ENCODE results near the gene RIMS4. TPM values are rescaled to one million over a fixed set of nuclear protein-coding genes. Genes with fewer than 3 reads are reported as not detected.

The RIMS4 gene
- total RNA-seq, 4 donors from 2014 or later, result 1.2 to 2.6 (median 1.9) TPM

DNA sequence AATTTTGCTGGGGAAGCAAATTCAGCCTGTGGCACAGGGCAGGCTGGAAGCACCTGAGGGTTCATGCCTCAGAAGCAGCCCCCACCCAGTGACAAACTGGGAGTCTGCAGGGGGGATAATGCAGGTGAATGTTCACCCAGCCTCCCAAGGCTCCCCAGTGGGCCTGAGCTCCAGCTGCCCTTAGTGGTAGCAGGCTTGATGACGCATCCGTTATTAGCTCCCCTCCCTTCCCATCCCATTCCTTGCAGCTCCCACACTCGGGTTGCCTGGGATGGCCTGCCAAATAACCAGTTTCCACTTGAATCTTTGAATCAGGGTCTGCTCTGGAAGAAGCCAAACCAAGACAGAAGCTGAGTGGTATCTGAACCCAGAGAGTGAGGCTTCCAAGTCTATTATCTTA is 48.9 kb downstream of the RIMS4 start:
- intact Hi-C loops (cut with DNase I), result no loop called here
- H3K4me1 ChIP-seq, result peaks cover 5 to 18% (median 12%) of the 10 kb centered on the region in 4 donors
- TF ChIP-seq POLR2A (IDR thresholded peaks at IDR 0.05; ENCODE audit: low read depth) (no peak), EP300 (IDR thresholded peaks at IDR 0.05) (no peak), POLR2AphosphoS5 (IDR thresholded peaks at IDR 0.05) (no peak)
- TF ChIP-seq, protein P1, sequence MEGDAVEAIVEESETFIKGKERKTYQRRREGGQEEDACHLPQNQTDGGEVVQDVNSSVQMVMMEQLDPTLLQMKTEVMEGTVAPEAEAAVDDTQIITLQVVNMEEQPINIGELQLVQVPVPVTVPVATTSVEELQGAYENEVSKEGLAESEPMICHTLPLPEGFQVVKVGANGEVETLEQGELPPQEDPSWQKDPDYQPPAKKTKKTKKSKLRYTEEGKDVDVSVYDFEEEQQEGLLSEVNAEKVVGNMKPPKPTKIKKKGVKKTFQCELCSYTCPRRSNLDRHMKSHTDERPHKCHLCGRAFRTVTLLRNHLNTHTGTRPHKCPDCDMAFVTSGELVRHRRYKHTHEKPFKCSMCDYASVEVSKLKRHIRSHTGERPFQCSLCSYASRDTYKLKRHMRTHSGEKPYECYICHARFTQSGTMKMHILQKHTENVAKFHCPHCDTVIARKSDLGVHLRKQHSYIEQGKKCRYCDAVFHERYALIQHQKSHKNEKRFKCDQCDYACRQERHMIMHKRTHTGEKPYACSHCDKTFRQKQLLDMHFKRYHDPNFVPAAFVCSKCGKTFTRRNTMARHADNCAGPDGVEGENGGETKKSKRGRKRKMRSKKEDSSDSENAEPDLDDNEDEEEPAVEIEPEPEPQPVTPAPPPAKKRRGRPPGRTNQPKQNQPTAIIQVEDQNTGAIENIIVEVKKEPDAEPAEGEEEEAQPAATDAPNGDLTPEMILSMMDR (IDR thresholded peaks at IDR 0.05), result no peak
- 0% methylated on average over 2 of the region's 3 CpGs for WGBS
- peak overlapping the region in 2 of 4 donors; percentile 58 to 71 for H3K27ac ChIP-seq (replicated peaks in 1 of 4)
- H3K27me3 ChIP-seq, result peaks cover 0 to 5% (median 0%) of the 10 kb centered on the region in 4 donors
- H3K9me3 ChIP-seq, result no peaks in the 10 kb centered on the region
- no peak overlapping the region for H3K4me3 ChIP-seq
- DNase-seq (ENCODE audit: extremely low spot score), result no peak
- no peaks in the 10 kb centered on the region for H3K36me3 ChIP-seq

DNA sequence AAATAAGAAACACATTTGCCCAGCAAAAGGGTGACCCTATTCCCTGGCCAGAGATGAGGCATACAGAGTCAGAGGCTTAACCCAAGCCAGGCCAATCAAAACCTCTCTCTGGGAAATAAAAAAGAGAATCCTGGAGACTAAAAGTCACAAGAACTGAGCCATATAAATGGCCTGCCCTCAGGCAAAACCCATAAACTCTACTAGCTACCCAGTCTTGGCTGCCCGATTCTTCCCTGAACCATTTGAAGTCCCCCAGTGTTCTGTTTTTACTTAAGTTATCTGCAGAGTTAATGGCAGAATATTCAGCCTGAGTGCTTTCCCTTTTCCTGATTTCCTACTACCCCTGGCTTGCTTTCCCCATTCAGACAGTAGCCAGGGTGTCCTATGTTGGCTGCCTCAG is 50.8 kb downstream of the RIMS4 start:
- TF ChIP-seq POLR2A (IDR thresholded peaks at IDR 0.05; ENCODE audit: low read depth) (no peak), EP300 (IDR thresholded peaks at IDR 0.05) (no peak)
- DNase-seq (ENCODE audit: extremely low spot score), result no peak
- 89% methylated on average over 1 of the region's 1 CpG for WGBS
- intact Hi-C loops (cut with DNase I), result no loop called here
- Histone ChIP-seq H3K9me3 (no peaks in the 10 kb centered on the region), H3K27ac (replicated peaks in 1 of 4) (no peak overlapping the region), H3K4me1 (peaks cover 5 to 18% (median 12%) of the 10 kb centered on the region in 4 donors), H3K4me3 (no peak overlapping the region), H3K27me3 (peaks cover 0 to 12% (median 0%) of the 10 kb centered on the region in 4 donors), H3K36me3 (no peaks in the 10 kb centered on the region)

DNA sequence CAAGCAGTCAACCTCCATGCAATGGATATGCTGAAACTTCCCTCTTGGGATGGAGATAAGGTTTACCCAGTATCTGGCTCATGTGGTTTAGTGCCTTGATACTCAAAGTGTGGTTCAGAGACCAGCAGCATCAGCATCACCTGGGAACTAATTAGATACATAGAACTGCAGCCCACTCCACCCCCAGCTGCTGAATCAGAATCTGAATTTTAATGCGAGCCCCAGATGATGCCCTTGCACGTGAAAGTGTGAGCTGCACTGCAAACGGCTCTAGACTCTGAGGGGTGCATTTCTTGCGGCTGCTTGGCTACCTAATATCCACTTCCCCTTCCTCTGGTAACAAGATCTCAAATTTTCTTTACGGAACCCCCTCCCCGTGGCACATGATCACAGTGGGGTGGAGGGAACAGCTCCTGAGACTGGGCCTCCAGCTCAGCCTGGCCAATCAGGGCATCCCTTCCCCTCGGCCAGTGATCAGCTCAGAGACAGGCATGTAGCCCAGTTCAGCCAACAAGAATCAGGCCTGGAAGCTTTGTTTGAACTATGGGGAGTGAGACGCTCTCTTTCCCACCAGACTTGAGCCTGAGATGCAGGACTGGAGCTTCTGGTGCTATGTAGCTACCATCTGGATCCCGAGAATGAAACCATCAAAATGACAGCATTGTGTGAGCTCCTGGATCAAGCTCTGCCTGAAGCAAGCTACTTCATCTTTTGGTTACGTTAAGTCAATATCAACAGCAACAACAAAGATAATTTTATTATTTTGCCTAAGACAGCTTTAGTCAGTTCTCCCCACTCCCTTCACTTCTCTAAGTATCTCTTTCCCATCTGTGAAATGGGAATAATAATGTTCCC is 51.9 kb downstream of the RIMS4 start:
- no peaks in the 10 kb centered on the region for H3K9me3 ChIP-seq
- H3K4me1 ChIP-seq, result peaks cover 5 to 18% (median 12%) of the 10 kb centered on the region in 4 donors
- H3K4me3 ChIP-seq, result no peak overlapping the region
- TF ChIP-seq POLR2A (IDR thresholded peaks at IDR 0.05; ENCODE audit: low read depth) (no peak), POLR2AphosphoS5 (IDR thresholded peaks at IDR 0.05) (no peak), EP300 (IDR thresholded peaks at IDR 0.05) (no peak)
- TF ChIP-seq, protein P1 (IDR thresholded peaks at IDR 0.05), result no peak
- WGBS, result 62% methylated on average over 10 of the region's 10 CpGs
- H3K36me3 ChIP-seq, result no peaks in the 10 kb centered on the region
- peaks cover 0 to 21% (median 0%) of the 10 kb centered on the region in 4 donors for H3K27me3 ChIP-seq
- intact Hi-C loops (cut with DNase I), result no loop called here
- DNase-seq (ENCODE audit: extremely low spot score), result no peak
- H3K27ac ChIP-seq (replicated peaks in 1 of 4), result no peak overlapping the region

DNA sequence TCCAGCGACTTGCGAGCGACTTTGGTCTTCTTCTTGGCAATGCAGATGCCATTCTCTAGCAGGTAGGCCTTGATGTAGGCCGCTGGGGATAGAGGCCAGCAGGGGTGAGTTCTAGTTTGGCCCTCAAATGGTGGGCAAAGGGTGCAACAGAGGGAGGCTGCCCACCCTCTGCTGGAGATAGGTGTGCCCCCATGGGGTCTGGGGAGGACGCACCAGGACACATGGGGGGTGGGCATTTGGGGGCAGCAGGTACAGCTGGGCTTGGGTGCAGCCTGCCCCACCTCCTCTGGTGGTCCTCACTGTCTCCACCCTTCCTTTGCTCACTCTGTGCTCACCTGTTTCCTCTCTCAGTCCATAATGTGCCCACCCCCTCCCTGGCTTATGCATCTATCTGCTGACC is 53.4 kb downstream of the RIMS4 start:
- Histone ChIP-seq H3K27ac (replicated peaks in 1 of 4) (no peak overlapping the region), H3K9me3 (no peaks in the 10 kb centered on the region), H3K36me3 (no peaks in the 10 kb centered on the region), H3K27me3 (peaks cover 0 to 36% (median under 1%) of the 10 kb centered on the region in 4 donors), H3K4me3 (no peak overlapping the region), H3K4me1 (peaks cover 1 to 7% (median 5%) of the 10 kb centered on the region in 4 donors)
- no peak for DNase-seq (ENCODE audit: extremely low spot score)
- TF ChIP-seq POLR2AphosphoS5 (IDR thresholded peaks at IDR 0.05), result no peak
- TF ChIP-seq EP300 (IDR thresholded peaks at IDR 0.05), result no peak
- TF ChIP-seq, protein P1 (IDR thresholded peaks at IDR 0.05), result no peak
- no peak for TF ChIP-seq POLR2A (IDR thresholded peaks at IDR 0.05; ENCODE audit: low read depth)
- intact Hi-C loops (cut with DNase I), result no loop called here
- WGBS, result 88% methylated on average over 5 of the region's 5 CpGs

DNA sequence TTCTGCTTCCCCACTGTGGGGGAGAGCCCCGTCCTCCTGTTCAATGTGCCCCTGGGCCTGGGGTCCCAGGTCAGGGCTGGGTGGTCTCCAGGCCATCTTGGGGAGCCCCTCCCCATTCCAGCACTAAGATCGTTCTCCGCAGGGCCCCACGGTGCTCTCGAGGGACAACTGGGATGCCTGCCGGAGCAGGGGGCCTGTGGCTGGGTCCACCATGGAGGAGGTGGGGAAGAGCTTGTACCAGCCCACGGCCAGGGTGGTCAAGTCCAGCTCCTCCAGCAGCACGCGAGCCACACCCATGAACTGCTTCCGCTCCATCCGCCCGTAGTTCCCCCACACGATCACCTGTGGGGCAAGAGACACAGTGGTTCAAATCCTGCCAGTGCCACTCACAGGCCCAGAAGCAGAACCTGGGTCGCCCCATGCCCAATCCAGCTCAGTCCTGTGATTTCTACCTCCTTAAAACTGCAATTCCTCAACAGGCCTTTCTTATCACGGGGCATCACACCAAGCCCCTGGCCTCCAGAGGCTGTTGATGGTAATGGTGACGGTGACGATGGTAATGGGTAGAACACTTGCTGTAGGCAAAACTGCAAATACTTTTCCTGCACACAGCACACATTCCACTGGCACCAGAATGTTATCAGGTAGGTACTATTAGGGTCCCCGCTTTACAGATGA is 54.2 kb downstream of the RIMS4 start:
- Histone ChIP-seq H3K4me3 (no peak overlapping the region), H3K4me1 (no peaks in the 10 kb centered on the region), H3K27me3 (peaks cover 0 to 44% (median 3%) of the 10 kb centered on the region in 4 donors), H3K27ac (replicated peaks in 1 of 4) (no peak overlapping the region), H3K36me3 (no peaks in the 10 kb centered on the region), H3K9me3 (no peaks in the 10 kb centered on the region)
- intact Hi-C loops (cut with DNase I), result no loop called here
- TF ChIP-seq POLR2A (IDR thresholded peaks at IDR 0.05; ENCODE audit: low read depth) (no peak), POLR2AphosphoS5 (IDR thresholded peaks at IDR 0.05) (no peak), EP300 (IDR thresholded peaks at IDR 0.05) (no peak)
- TF ChIP-seq, protein P1 (IDR thresholded peaks at IDR 0.05), result no peak
- WGBS, result 92% methylated on average over 18 of the region's 18 CpGs
- DNase-seq (ENCODE audit: extremely low spot score), result no peak
